ENCODE data around the gene IFT22.
"Not testable (repeated sequence)": the region's sequence is repeated elsewhere in the genome, so short reads cannot be mapped to it uniquely, and the experiment has no call there.

IFT22 gene

GRCh38 chr7:101285171-101285570 is 36.4 kb downstream of the IFT22 start:
- in situ Hi-C loops (cut with MboI; ENCODE audit: low sequenced_read_pairs) = loop anchor here (10.0 kb wide), 1 partner anchor 140 kb away; no protein-coding TSS in a partner anchor

- in situ Hi-C loops (cut with MboI; ENCODE audit: low sequenced_read_pairs) = loop anchor here (10.0 kb wide), 1 partner anchor 136 kb away; no protein-coding TSS in a partner anchor
These were observed 40.7 kb downstream of the IFT22 start for GRCh38 chr7:101280912-101281311.

GRCh38 chr7:101278461-101279292 is 42.9 kb downstream of the IFT22 start:
- in situ Hi-C loops (cut with MboI; ENCODE audit: low sequenced_read_pairs) = no loop called here

GRCh38 chr7:101277155-101277554 is 44.5 kb downstream of the IFT22 start:
- in situ Hi-C loops (cut with MboI; ENCODE audit: low sequenced_read_pairs) = no loop called here

GRCh38 chr7:101273206-101273605 is 48.4 kb downstream of the IFT22 start:
- in situ Hi-C loops (cut with MboI; ENCODE audit: low sequenced_read_pairs) = no loop called here

GRCh38 chr7:101271021-101271420 is 50.6 kb downstream of the IFT22 start:
- in situ Hi-C loops (cut with MboI; ENCODE audit: low sequenced_read_pairs) = no loop called here

GRCh38 chr7:101269664-101270063 is 51.9 kb downstream of the IFT22 start:
- in situ Hi-C loops (cut with MboI; ENCODE audit: low sequenced_read_pairs) = no loop called here

- in situ Hi-C loops (cut with MboI; ENCODE audit: low sequenced_read_pairs) = no loop called here
These were observed 55.7 kb downstream of the IFT22 start for GRCh38 chr7:101265622-101266516.

- in situ Hi-C loops (cut with MboI; ENCODE audit: low sequenced_read_pairs) = not testable (repeated sequence)
These were observed 57.4 kb downstream of the IFT22 start for GRCh38 chr7:101264102-101264706.

Measured in HL-60/S4 (cell line).